HepG2 (cell line): ENCODE data around the gene SPATA32. TPM values are rescaled to one million over a fixed set of nuclear protein-coding genes. Genes with fewer than 3 reads are reported as not detected.
A peak's percentile ranks its signal among the peaks of the same experiment; 100 is the strongest.

Experiments
- AKNA ChIP-seq: sonication (generic); formaldehyde crosslinking; IDR thresholded peaks from 2 replicates; pipeline ENCODE4 v1.4.0; 2020; ENCODE audit warnings: missing genetic modification reagents, borderline replicate concordance
- CSRNP1 ChIP-seq: sonication (generic); formaldehyde crosslinking; IDR thresholded peaks from 2 replicates; pipeline ENCODE4 v1.8.1; 2023; ENCODE audit warnings: mild to moderate bottlenecking, missing genetic modification reagents
- IRF2 ChIP-seq: IDR thresholded peaks from 2 replicates; pipeline ENCODE4 v1.6.1; 2018; ENCODE audit warnings: missing genetic modification reagents, missing compliant biosample characterization
- KDM2A ChIP-seq: sonication (generic); formaldehyde crosslinking; IDR thresholded peaks from 2 replicates; pipeline ENCODE4 v1.4.0; 2020; ENCODE audit warnings: low read depth, missing genetic modification reagents, borderline replicate concordance
- KIAA2018 ChIP-seq: sonication (generic); formaldehyde crosslinking; IDR thresholded peaks from 2 replicates; pipeline ENCODE4 v1.5.0; 2020; ENCODE audit warnings: mild to moderate bottlenecking, missing genetic modification reagents, borderline replicate concordance
- PRMT3 ChIP-seq: sonication (generic); formaldehyde crosslinking; IDR thresholded peaks from 2 replicates; pipeline ENCODE4 v1.8.1; 2022; ENCODE audit warnings: low read depth, mild to moderate bottlenecking, moderate library complexity, missing genetic modification reagents, borderline replicate concordance
- RCOR2 ChIP-seq: IDR thresholded peaks from 2 replicates; pipeline ENCODE4 v1.6.1; 2016; ENCODE audit warnings: missing biosample characterization, missing genetic modification reagents
- ZBTB7B ChIP-seq: sonication (generic); formaldehyde crosslinking; IDR thresholded peaks from 2 replicates; pipeline ENCODE4 v1.4.0; 2020; ENCODE audit warnings: missing genetic modification reagents
- ZMAT3 ChIP-seq: sonication (generic); formaldehyde crosslinking; conservative IDR thresholded peaks from 2 replicates; pipeline ENCODE4 v1.7.0; 2021; ENCODE audit warnings: missing genetic modification reagents
- ZMYM2 ChIP-seq: sonication (generic); formaldehyde crosslinking; IDR thresholded peaks from 2 replicates; pipeline ENCODE4 v1.8.0; 2022; ENCODE audit warnings: mild to moderate bottlenecking, missing genetic modification reagents
- ZNF552 ChIP-seq: sonication (generic); formaldehyde crosslinking; IDR thresholded peaks from 2 replicates; pipeline ENCODE4 v1.9.0; 2022; ENCODE audit warnings: missing genetic modification reagents, mild to moderate bottlenecking, borderline replicate concordance
- ZSCAN5A ChIP-seq: sonication (generic); formaldehyde crosslinking; IDR thresholded peaks from 2 replicates; pipeline ENCODE4 v1.8.0; 2022; ENCODE audit warnings: mild to moderate bottlenecking, missing genetic modification reagents, borderline replicate concordance
- polyA plus RNA-seq, 8 experiments: library from polyadenylated mRNA; depleted of rRNA in 3 of 8; stranded (reverse) in 7 of 8; unstranded in 1 of 8; fragments of >200 nt; fragmentation: Illumina TruSeq in 4 of 8; extraction: Trizol in 4 of 8; gene quantifications; 2 replicates each; pipeline versions ENCODE4 v1.2.1 to v1.2.3, GENCODE V29; 2011 to 2016; ENCODE audit warnings: low read depth in 4 of 8, missing spikeins in 1 of 8, mixed read lengths in 1 of 8; ENCODE audit not compliant: insufficient read depth in 1 of 8
- total RNA-seq, 5 experiments: library from RNA; depleted of rRNA; stranded (reverse); fragments of >200 nt; fragmentation: Illumina TruSeq; extraction: Trizol; gene quantifications; 2 replicates each; pipeline ENCODE4 v1.2.3, GENCODE V29; 2016; ENCODE audit warnings: low read depth in 1 of 5

SPATA32 gene
- total and polyA plus RNA-seq, 2 of the 13 experiments (the other 11 are each of a cell fraction or from before 2014, with no cell fraction given): not detected

- no peak for TF ChIP-seq AKNA (CRISPR knock-in tag)
- TF ChIP-seq PRMT3: no peak
- no peak for TF ChIP-seq ZMYM2
- no peak for TF ChIP-seq ZMAT3
- TF ChIP-seq ZBTB7B (CRISPR knock-in tag): peak; percentile 58; the same call in 1 of the 2 replicates
- TF ChIP-seq IRF2 (CRISPR knock-in tag): no peak
- no peak for TF ChIP-seq KIAA2018 (CRISPR knock-in tag)
- TF ChIP-seq CSRNP1 (CRISPR knock-in tag): 0 out of 2 replicates have a peak, but pooled peaks have one; percentile 58
- no peak for TF ChIP-seq ZNF552
- TF ChIP-seq ZSCAN5A: no peak
- no peak for TF ChIP-seq RCOR2 (CRISPR knock-in tag)
- peak; percentile 75; the same call in 1 of the 2 replicates for TF ChIP-seq KDM2A (CRISPR knock-in tag)
Measured at GRCh38 chr17:45231481-45232116, 30.3 kb downstream of the SPATA32 start (continued).
